ENCODE results near the gene MYLK3.
A peak's percentile ranks its signal among the peaks of the same experiment; 100 is the strongest.
"Not testable (repeated sequence)": the region's sequence is repeated elsewhere in the genome, so short reads cannot be mapped to it uniquely, and the experiment has no call there.

The MYLK3 gene
- 0.94 reads per million for total RNA-seq

DNA sequence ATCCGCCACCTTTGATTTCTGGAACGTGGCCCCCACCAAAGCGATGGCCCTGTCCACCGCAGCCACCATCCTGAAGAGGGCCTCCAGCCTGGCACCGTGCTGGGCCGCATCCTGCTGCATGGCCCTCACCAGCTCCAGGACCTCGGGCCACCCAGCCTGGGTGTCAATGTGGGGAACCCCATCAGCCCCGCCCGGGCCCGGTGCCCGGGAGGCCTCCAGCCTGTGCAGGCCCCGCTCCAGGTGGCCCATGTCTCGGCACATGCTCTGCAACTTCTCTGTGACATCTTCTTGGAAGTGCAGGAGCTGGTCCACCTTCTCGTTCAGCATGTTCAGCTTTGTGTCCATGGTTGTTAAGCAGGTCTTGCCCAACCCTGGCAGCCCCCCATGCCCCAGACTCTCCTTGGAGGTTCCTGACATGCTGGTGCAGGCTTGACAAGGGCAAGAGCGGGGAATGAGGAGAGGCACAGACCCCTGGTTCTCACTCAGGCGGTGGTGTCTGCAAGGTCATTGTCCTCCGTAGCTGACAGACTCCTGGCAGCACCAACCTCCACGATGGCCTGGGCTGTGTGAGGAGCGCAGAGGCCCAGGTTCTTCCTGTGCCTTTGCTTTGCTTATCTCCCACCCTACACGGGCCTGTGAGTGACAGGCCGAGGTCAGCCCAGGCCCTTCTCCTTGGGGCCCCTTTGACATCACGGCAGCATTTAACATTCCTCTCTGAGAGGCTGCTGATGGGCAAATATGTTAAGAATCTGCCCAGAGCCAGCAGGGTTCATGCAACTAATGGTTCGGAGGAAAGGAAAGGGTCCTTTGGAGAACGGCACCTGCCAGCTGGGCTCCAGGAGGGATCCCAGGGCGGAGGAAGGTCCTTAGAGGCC lies at the start of gene MYLK3:
Gene MYLK3, minus strand, starts transcription at position 568 of the 875 bp plus-strand sequence. Its CDS starts 151 bp downstream, at position 417.
- no peak for DNase-seq

DNA sequence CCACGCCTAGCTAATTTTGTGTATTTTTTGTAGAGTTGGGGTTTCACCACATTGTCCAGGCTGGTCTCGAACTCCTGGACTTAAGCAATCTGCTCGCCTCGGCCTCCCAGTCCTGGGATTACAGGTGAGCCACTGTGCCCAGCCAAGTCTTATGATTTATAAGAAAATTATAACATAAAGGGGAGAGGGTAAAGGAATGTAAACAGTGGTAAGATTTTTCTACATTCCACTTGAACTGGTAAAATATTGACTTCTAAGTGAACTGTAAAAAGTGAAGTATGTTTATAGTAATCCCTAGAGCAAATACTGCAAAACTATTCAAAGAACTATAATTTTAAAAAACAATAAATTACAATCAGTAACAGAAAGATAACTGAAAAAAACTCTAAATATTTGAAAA lies 49.4 kb upstream of the MYLK3 start:
- DNase-seq: no peak

DNA sequence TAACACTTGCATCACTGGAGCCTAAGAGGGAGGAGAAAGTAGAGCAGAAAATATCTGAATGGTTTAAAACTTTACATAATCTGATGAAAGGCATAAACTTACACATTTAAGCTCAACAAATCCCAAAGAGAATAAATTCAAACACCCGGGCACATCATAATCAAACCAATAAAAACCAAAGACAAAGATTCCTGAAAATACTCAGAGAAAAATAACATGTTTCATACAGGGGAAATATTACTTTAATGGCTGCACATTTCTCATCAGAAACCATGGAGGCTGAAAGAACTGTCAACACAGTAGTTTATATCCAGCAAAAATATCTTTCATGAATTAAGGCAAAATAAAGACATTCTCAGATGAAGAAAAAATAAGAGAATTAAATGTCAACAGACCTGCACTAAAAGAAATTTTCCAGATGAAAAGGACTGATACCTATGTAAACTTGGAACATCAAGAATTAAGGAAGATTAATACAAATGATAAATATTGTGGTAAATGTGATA lies 48.7 kb upstream of the MYLK3 start:
- no peak for DNase-seq

DNA sequence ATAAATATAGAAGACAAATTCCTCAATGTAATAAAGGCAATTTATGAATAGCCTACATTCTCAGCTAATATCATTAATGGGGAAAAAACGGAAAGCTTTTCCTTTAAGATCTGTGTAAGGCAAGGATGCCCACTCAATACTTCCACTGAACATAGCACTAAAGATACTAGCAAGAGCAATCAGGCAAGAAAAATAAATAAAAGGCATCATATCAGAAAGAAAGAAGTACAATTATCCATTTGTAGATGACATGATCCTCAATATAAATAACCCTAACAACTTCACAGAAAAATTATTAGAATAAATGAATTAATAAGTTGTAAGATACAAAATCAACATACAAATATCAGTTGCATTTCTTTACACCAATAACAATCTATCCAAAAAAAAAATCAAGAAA lies 45.7 kb upstream of the MYLK3 start:
- DNase-seq: no peak

DNA sequence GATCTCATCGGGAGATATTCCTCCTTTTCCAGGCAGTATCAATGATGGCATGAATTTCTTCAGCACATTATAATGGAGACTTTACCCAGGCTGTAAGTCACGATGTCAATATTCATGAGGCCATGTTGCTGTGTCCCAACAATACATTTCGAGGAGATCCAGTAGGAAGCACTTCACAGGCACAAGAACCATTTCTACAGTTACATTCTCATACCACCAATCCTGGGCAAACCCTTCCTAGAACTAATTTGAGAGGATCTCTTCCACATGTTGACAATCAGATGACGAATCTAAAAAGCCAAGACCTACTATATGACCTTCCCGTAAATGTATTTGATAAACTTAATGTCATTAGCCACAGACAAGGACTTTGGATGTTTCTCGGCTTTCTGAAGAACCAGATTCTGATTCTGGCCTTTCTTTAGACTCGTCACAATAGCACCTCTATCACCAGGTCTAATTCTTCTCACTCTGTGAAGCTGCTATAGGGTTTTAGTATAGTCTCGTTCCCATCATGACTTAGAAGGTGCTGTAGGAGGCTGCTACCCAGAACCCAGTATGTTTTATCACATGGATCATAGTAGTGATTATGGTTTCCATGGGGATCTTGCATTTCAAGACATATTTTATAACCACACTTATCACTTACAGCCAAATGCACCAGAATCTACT lies 42.6 kb upstream of the MYLK3 start:
- no peak for DNase-seq

DNA sequence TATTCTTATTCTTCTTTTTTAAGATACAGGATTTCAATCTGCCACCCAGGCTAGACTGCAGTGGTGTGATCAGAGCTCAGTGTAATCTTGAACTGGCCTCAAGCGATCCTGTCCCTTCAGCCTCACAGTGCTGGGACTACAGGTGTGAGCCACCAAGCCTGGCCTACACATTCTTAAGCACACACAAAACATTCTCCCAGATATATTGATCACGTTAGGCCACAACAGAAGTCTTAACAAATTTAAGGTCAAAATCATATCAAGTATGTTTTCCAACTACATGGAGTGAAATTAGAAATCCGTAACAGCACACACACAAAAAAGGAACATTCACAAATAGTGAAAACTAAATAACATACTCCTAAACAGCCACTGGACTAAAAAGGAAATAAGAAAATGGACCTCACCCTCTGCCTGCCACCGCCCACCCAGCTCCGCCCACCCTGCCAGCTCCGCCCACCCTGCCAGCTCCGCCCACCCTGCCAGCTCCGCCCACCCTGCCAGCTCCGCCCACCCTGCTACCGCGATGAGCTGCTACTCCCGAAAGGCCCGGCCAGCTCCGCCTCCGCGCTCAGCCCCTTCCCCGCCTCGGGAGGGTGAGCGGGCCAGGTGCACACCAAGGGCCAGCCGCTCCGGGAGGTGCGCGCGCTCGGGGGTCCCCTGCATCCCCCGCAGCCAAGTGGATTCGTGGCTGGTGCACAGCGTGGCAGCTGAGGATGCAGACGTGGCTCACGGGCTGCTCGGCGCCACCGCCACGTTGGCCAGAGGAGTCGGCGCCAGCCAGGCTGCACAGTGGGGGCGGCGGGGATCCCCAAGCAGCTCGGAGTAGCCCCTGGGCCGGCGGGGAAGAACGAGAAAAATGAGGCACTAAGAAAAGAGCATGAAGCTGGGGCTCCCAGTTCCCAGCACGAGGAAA lies 41.6 kb upstream of the MYLK3 start:
- DNase-seq: peak; percentile 74

DNA sequence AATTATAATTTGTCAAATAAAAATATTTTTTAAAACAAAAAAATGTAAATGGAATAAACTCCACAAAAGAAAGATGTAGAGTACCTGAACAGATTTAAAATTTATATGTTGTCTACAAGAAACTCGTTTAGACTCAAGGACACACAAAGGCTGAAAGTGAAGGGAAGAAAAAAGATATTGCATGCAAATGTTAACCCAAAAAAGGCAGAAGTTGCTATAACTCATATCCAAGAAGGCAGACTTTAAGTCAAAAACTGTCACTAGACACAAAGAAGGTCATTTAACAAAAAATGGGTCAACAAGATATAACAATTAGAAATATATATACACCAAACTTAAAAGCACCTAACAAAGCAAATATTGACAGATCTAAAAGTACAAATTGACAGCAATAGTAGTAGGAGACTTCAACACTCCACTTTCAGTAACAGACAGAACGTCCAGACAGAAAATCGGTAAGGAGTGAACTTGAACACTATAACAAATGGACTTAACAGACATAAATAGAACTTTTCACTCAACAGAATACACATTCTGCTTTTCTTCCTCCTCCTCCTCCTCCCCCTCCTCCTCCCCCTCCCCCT lies 40.8 kb upstream of the MYLK3 start:
- no peak for DNase-seq

DNA sequence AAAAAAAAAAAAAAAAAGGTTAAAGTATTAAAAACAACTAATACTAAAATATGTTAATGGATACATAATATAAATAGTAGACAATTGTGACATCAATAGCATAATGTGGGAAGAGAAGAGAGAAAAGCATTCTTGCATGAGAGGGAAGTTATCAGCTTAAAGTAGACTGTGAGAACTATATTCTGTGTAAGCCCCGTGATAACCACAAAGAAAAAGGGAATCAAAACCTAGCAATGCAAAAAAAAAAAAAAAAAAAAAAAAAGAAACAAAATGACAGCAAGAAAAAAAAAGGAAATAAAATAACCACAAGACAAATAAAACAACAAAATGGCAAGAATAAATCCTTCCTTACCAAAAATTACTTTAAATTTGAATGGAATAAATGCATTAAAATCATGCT lies 39.8 kb upstream of the MYLK3 start:
- DNase-seq: no peak

DNA sequence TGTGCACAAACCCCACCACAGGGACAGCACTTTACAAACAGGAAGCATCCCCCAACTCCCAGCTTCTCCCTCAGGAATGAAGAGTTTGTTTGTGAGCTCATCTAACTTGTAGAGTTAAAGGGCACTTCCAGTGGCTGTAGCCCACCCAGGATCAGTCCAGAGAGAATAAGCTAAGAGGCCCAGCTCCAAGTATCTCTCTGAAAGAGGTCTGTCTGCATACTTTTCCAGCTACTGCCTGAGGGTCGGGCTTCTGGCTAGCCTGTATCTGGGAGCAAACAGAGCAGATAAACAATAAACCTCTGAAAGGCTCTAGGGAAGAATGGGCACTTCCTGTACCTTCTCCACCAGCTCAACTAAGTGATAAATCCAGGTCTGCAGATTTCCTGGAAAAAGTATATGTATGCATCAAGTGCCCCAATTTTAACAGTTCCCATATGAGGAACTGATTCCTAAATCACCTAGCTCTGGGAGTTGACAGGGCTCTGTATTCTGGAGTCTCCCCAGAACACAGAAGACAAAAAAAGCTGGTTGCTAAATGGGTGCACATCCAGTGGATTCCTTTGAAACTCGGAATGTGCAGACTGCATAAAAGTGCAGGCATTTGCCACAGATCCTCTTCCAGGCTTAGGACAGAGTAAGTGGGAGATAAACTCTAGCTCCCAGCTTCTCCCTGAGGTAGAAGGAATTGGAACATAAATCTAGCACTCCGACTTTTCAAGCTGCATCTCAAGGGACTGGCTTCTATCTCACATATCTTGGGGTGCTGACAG lies 37.1 kb upstream of the MYLK3 start:
- DNase-seq: no peak

DNA sequence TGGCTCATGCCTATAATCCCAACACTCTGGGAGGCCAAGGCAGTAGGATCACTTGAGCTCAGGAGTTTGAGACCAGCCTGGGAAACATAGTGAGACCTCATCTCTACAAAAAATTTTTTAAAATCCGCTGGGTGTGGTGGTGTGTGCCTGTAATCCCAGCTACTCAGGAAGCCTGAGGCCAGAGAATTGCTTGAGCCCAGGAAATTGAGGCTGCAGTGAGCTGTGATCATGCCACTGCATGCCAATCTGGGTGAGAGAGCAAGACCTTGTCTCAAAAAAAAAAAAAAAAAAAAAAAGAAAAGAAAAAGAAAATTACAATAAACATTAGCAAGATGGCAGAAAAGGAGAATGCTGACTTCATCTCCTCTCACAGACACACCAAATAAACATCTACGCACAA lies 36.4 kb upstream of the MYLK3 start:
- DNase-seq: not testable (repeated sequence)

DNA sequence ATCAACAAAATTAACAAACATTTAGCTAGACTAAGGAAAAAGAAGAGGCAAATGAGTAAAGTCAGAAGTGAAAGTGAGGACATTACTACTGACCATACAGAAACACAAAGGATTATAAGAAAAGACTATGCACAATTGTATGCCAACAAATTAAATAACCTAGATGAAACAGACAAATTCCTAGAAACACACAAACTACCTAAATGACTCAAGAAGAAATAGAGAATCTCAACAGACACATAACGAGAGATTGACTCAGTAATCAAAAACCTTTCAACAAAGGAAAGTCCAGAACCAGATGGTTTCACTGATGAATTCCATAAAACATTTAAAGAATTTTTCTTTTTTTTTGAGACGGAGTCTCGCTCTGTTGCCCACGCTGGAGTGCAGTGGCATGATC lies 35.7 kb upstream of the MYLK3 start:
- DNase-seq: no peak

DNA sequence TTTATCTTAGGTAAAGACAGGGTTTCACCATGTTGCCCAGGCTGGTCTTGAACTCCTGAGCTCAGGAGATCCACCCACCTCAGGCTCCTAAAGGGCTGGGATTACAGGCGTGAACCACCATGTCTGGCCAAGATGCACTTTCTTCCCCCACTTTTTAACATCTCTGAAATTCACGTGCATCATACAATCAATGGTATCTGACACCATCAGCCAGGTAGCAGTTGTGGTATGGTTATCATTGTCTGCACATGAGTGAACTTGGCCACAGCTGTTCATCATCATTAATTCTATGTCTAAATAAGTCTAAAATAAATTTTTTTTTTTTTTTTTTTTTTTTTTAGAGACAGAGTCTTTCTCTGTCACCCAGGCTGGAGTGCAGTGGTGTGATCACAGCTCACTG lies 34.2 kb upstream of the MYLK3 start:
- DNase-seq: no peak

DNA sequence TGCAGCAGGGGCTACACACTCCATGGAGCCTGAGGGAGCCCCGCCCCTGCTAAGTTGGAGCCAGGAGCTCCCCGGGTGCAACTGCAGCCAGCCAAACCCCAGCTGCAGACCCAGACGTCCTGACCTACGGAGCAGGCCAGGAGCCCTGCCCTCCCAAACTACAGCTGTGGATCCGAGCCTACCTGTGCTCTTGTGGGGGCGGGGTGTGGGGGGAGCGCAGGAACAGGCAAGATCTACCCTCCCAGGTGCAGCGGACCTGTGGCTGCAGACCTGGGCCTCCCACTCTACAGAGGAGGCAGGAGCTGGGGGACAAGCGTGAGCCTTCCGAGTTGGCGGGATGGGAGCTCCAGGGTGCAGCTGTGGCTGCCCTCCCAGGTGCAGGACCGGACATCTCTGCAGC lies 29.7 kb upstream of the MYLK3 start:
- no peak for DNase-seq

DNA sequence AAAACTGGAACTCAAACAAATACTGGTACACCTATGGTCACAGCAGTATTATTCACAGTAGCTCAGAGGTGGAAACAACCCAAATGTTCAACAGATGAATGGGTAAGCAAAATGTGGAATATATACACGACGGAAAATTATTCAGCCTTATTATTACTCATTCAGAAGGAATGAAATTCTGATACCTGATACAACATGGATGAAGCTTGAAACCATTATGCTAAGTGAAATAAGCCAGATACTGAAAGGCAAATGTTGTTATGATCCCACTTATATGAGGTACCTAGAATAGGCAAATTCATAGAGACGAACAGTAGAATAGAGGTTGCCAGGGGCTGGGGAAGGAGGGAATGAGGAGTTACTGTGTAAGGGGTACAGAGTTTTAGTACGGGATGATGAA lies 27.1 kb upstream of the MYLK3 start:
- no peak for DNase-seq

DNA sequence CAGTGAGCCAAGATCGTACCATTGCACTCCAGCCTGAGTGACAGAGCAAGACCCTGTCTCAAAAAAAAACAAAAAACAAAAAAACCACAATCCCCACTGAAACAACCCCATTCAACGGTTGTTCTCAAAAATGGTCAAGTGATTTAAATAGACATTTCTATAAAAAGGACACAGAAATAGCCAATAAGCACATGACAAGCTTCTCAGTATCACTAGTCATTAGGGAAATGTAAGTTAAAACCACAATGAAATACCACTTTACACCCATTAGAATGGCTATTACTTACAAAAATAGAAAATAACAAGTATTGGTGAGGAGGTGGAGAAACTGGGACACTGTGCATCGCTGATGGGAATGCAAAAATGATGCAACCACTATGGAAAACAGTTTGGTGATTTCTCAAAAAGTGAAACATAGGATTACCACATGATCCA lies 26.6 kb upstream of the MYLK3 start:
- DNase-seq: no peak

DNA sequence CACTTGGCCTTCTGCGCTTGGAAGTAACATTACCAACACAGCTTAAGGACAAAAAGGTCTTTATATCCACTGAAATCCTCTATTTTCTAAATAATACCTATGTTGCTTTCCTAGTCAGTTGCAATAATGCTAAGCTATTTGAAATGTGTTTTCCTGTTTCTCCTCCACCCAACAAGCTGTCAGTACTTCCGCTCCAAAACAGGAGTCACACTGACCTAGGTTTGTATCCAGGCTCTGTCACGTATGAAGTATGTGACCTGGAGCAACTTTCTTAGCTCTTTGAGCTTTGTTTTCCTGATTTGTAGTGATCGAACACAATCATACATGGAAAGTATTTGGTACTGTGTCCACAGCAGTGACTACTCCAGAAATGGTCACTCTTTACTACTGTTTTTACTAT lies 24.3 kb upstream of the MYLK3 start:
- DNase-seq: no peak

DNA sequence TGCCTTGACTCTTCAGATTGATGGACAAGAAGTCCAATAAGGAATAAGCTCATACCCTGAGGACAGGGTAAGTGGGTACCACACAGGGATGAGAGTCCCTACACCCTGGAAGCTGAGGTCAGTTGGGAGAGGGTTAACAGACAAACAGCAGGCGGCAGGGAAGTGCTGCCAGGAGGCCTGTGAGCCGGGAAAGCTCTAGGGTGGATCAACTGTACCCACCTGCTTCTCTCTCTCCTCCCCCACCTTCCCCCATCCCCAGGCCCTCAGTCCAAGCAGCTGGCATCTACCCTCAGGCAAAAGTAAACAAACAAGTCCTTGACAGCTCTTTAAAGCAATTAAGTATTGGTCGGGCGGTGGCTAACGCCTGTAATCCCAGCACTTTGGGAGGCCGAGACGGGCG lies 20.7 kb upstream of the MYLK3 start:
- no peak for DNase-seq

DNA sequence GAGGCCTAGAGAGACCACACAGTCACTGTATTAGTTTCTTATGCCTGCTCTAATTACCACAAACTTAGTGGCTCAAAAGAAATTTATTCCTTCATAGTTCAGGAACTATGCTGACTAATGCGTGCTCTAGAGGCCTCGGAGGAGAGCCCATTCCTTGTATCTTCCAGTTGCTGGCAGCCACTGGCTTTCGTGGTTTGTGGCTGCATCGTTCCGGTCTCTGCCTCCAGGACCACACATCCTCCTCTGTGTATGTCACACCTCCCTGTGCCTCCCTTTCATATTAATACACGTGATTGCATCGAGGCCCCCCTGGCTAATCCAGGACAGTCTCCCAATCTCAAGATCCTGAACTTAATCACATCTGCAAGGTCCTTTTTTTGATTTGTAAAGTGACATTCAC lies 16.9 kb upstream of the MYLK3 start:
- DNase-seq: no peak

DNA sequence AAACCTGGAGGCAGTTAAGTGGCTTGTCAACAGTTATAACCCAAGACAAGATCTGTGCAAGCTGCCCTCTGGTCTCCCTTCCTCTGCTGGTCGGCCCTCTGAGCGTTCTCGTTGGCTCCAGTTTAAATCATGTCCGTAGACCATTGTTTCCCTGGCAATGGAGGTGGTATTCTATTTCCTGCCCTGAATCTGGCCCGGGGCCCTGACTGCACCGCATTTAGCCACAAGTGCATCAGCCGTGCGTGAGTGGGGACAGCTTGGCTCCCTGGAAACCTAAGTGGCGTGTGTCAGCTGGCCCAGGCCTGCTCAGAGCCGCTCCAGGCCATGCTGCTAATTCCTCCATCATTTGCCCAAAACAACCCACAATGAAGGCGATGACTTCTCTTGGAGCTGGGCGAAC lies 15.0 kb upstream of the MYLK3 start:
- DNase-seq: no peak

DNA sequence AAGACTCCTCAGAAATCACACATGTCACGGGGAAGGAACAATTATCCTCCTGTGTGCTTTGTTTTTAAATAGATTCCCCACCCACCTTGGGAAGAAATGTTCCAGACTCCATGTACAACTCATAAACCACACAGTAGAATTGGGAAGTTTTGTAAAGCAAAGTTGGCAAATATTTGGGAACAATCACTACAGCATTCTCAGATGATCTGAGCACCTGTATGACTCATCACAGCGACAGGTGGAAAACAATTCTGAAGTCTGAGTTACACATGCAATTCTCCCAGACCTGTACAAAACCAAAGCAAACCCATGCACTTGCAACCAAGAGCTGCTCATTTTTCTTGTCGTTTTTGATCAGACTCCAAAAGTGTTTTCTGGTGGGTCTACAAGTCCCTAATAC lies 14.4 kb upstream of the MYLK3 start:
- no peak for DNase-seq

DNA sequence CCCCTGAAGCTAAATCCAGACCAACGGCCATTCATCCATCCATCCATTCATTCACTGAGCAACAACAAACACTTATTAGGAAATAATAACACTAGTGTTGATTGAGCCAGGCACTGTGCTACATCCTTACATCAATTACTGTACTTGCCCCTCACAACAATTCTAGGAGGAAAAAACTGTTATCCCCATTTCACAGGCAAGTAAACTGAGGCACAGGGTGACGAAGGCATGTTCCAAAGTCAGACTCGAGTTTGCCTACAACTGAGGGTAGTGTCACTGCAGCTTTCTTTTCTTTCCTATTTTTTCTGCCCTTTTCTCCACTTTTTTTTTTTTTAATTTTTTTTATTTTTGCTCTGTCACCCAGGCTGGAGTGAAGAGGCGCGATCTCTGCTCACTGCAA lies 11.2 kb upstream of the MYLK3 start:
- DNase-seq: no peak

Data from effector CD4-positive, alpha-beta T cell (primary cell).